H1 (cell line): ENCODE measurements around the gene ESR1. TPM values are rescaled to one million over a fixed set of nuclear protein-coding genes. Genes with fewer than 3 reads are reported as not detected.

Source experiments
- GTF2F1 ChIP-seq: IDR thresholded peaks from 2 replicates; pipeline ENCODE4 v1.6.1; 2012; ENCODE audit warnings: low read depth, low read length, improper control_type of control experiment, borderline replicate concordance
- SIN3A ChIP-seq, 2 experiments: IDR thresholded peaks in 1 of 2; conservative IDR thresholded peaks in 1 of 2; 2 replicates each; pipeline ENCODE4 v1.6.1; 2011 to 2012; ENCODE audit warnings: low read length in 2 of 2, improper control_type of control experiment in 1 of 2, low read depth in 1 of 2, mild to moderate bottlenecking in 1 of 2
- SP4 ChIP-seq: IDR thresholded peaks from 2 replicates; pipeline ENCODE4 v1.6.1; 2012; ENCODE audit warnings: low read length, inconsistent platforms
- polyA plus RNA-seq, 7 experiments: library from polyadenylated mRNA; depleted of rRNA in 3 of 7; stranded (reverse) in 5 of 7; unstranded in 2 of 7; fragments of >200 nt in 5 of 7; fragments of 200-250 nt in 2 of 7; gene quantifications; 1 replicate in 5 of 7; 2 replicates in 1 of 7; 4 replicates in 1 of 7; pipeline versions ENCODE4 v1.2.1 to v1.2.3, GENCODE V29; 2011 to 2013; ENCODE audit warnings: missing spikeins in 2 of 7, mixed read lengths in 2 of 7
- total RNA-seq: library from RNA; stranded (reverse); fragmentation: NEBNext Ultra II Directional; extraction: Animal tissue kit (Norgen Biotek cat#: 25700); gene quantifications from 2 replicates; pipeline ENCODE4 v1.2.1, GENCODE V29; 2021

The ESR1 gene
- total and polyA plus RNA-seq, 2 of the 8 experiments (the other 6 are each of a cell fraction or from before 2014, with no cell fraction given), result 0.03 to 0.17 TPM

GRCh38 chr6:152173957-152174356, 366.5 kb downstream of the ESR1 start (continued):
- TF ChIP-seq GTF2F1 (no peak), SIN3A (conservative IDR thresholded peaks at IDR 0.05 in 1 of 2, IDR thresholded peaks at IDR 0.05 in 1 of 2; ENCODE audit: low read depth in 1 of 2, low read length in 2 of 2) (no peak), SP4 (no peak)
